Smooth muscle cell (in vitro differentiated cells): ENCODE measurements around the gene TMEM132E. TPM values are rescaled to one million over a fixed set of nuclear protein-coding genes. Genes with fewer than 3 reads are reported as not detected.

Source experiments
- DNase-seq: peaks from one replicate; lab custom pipeline; 2025; ENCODE audit not compliant: unreplicated experiment; lab: John Stamatoyannopoulos, UW
- H2AFZ ChIP-seq: fragments of 200-600 bp; sonication (generic); 2 replicates; pipeline ENCODE4 v1.6.0; 2016; ENCODE audit warnings: antibody characterized with exemption, low read depth, mild to moderate bottlenecking
- H3F3A ChIP-seq: fragments of 200-600 bp; sonication (generic); 2 replicates; pipeline ENCODE4 v1.6.0; 2017; ENCODE audit warnings: antibody characterized with exemption, low read depth
- H3K27ac ChIP-seq: fragments of 200-600 bp; sonication (generic); 2 replicates; pipeline ENCODE4 v1.5.1; 2016; ENCODE audit warnings: low read depth, mild to moderate bottlenecking
- H3K27me3 ChIP-seq: fragments of 200-600 bp; sonication (generic); 2 replicates; pipeline ENCODE4 v1.6.1; 2016; ENCODE audit warnings: low read depth, mild to moderate bottlenecking
- H3K36me3 ChIP-seq: fragments of 200-600 bp; sonication (generic); 2 replicates; pipeline ENCODE4 v1.5.1; 2016; ENCODE audit warnings: low read depth
- H3K4me1 ChIP-seq: fragments of 200-600 bp; sonication (generic); 2 replicates; pipeline ENCODE4 v1.5.1; 2016; ENCODE audit warnings: low read depth
- H3K4me2 ChIP-seq: fragments of 200-600 bp; sonication (generic); 2 replicates; pipeline ENCODE4 v1.6.0; 2016; ENCODE audit warnings: mild to moderate bottlenecking
- H3K4me3 ChIP-seq: fragments of 200-600 bp; sonication (generic); 2 replicates; pipeline ENCODE4 v1.5.1; 2016; ENCODE audit warnings: mild to moderate bottlenecking
- H3K79me2 ChIP-seq: fragments of 200-600 bp; sonication (generic); 2 replicates; pipeline ENCODE4 v1.6.0; 2016; ENCODE audit warnings: low read depth, mild to moderate bottlenecking
- H3K9ac ChIP-seq: fragments of 200-600 bp; sonication (generic); 2 replicates; pipeline ENCODE4 v1.6.0; 2016; ENCODE audit warnings: low read depth
- H3K9me3 ChIP-seq: fragments of 200-600 bp; sonication (generic); replicated peaks from 2 replicates; pipeline ENCODE4 v1.5.1; 2016; ENCODE audit warnings: low read depth
- H4K20me1 ChIP-seq: fragments of 200-600 bp; sonication (generic); 2 replicates; pipeline ENCODE4 v1.6.0; 2016; ENCODE audit warnings: low read depth
- WGBS: methylation state at CpG from one replicate; pipeline ENCODE4 v1.1.7; 2016; ENCODE audit warnings: low lambda C conversion rate; 5-methylcytosine and 5-hydroxymethylcytosine counted together
- polyA plus RNA-seq: library from polyadenylated mRNA; unstranded; fragments of >200 nt; fragmentation: Nextera tagmentation; extraction: Ambion mirVana; gene quantifications from 2 replicates; pipeline ENCODE4 v1.2.1, GENCODE V29; 2016
- total RNA-seq: library from RNA; depleted of rRNA; stranded (reverse); fragments of >200 nt; gene quantifications from 2 replicates; pipeline ENCODE4 v1.2.3, GENCODE V29; 2014
- TF ChIP-seq, protein P1 (sequence below): fragments of 200-600 bp; sonication (generic); IDR thresholded peaks from 2 replicates; pipeline ENCODE4 v1.5.1; 2017; ENCODE audit warnings: borderline replicate concordance, mild to moderate bottlenecking, antibody characterized with exemption; ENCODE audit not compliant: insufficient read depth, poor library complexity, severe bottlenecking

Gene TMEM132E
- total and polyA plus RNA-seq, 2 experiments from 2014 or later = 0.13 to 0.17 TPM

DNA sequence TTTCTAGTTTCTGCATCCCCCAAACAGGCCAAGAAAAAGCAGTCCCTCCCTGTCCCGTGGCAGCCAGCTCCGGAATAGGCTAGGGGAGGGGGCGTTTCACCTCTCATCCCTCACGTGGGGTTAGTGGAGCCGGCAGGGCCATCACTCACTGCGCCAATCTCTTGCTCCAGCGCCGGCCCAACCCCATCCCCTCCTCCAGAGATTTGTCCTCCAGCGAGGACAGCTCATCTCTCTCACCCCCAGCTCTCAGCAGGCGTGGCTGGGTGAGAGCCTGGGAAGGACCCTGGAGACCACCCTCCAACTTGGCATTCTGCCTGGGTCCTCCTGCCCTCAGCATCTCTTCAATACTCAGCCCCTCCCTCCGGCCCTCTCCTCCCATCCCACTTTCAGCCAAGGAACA, 74.1 kb downstream of the TMEM132E start:
- Histone ChIP-seq H3K79me2 (no peaks in the 10 kb centered on the region), H3K27ac (no peak overlapping the region), H3K36me3 (no peaks in the 10 kb centered on the region), H2AFZ (no peak overlapping the region), H3K4me1 (no peaks in the 10 kb centered on the region), H3K9ac (no peak overlapping the region), H3K4me2 (no peak overlapping the region), H3F3A (no peaks in the 10 kb centered on the region), H4K20me1 (no peaks in the 10 kb centered on the region), H3K27me3 (peaks cover 6% of the 10 kb centered on the region), H3K4me3 (no peak overlapping the region), H3K9me3 (no peaks in the 10 kb centered on the region)
- TF ChIP-seq, protein P1, sequence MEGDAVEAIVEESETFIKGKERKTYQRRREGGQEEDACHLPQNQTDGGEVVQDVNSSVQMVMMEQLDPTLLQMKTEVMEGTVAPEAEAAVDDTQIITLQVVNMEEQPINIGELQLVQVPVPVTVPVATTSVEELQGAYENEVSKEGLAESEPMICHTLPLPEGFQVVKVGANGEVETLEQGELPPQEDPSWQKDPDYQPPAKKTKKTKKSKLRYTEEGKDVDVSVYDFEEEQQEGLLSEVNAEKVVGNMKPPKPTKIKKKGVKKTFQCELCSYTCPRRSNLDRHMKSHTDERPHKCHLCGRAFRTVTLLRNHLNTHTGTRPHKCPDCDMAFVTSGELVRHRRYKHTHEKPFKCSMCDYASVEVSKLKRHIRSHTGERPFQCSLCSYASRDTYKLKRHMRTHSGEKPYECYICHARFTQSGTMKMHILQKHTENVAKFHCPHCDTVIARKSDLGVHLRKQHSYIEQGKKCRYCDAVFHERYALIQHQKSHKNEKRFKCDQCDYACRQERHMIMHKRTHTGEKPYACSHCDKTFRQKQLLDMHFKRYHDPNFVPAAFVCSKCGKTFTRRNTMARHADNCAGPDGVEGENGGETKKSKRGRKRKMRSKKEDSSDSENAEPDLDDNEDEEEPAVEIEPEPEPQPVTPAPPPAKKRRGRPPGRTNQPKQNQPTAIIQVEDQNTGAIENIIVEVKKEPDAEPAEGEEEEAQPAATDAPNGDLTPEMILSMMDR = no peak
- WGBS = 75% methylated on average over 11 of the region's 11 CpGs
- DNase-seq = no peak

DNA sequence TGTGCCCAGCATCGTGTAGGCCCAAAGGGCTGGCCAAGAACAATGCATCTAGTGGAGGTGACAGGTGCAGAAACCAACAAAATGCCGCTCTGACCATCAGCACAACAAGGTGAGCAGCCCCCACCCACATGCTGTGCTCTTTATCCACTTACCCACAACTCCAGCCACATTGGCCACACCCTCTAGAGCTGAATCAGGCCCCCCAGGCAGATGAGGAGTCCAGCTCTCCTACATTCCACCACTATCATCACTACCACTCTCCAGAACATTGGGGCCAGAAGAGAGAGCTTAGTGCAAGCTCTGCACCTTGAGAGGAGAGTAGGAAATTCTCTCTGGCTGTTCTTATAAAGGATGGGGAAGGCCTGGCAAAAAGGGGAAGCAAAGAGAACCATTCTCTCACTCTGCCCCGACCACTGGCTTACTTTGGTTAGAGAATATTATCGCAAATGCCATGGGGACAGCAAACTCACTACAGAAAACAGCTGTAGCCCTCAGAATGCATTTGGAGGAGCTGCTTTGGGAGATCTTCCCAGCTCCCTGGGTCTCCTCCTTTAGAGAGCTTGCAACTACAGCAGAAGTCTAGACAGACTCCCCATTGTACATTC, 75.0 kb downstream of the TMEM132E start:
- H3K4me2 ChIP-seq = no peak overlapping the region
- DNase-seq = no peak
- H3F3A ChIP-seq = no peaks in the 10 kb centered on the region
- no peak overlapping the region for H3K27ac ChIP-seq
- H3K79me2 ChIP-seq = no peaks in the 10 kb centered on the region
- H3K27me3 ChIP-seq = peaks cover 6% of the 10 kb centered on the region
- no peak overlapping the region for H3K9ac ChIP-seq
- H3K4me3 ChIP-seq = no peak overlapping the region
- H3K4me1 ChIP-seq = no peaks in the 10 kb centered on the region
- WGBS = 89% methylated on average over 4 of the region's 4 CpGs
- H3K36me3 ChIP-seq = no peaks in the 10 kb centered on the region
- TF ChIP-seq, protein P1 = no peak
- H4K20me1 ChIP-seq = no peaks in the 10 kb centered on the region
- H3K9me3 ChIP-seq = no peaks in the 10 kb centered on the region
- H2AFZ ChIP-seq = no peak overlapping the region

- 39% methylated on average over 3 of the region's 3 CpGs for WGBS
- H3K27ac ChIP-seq = no peak overlapping the region
- H3K9ac ChIP-seq = no peak overlapping the region
- TF ChIP-seq, protein P1 = no peak
- H4K20me1 ChIP-seq = no peaks in the 10 kb centered on the region
- no peaks in the 10 kb centered on the region for H3K4me1 ChIP-seq
- no peaks in the 10 kb centered on the region for H3F3A ChIP-seq
- no peak for DNase-seq
- peaks cover 6% of the 10 kb centered on the region for H3K27me3 ChIP-seq
- no peak overlapping the region for H3K4me3 ChIP-seq
- H3K9me3 ChIP-seq = no peaks in the 10 kb centered on the region
- no peak overlapping the region for H2AFZ ChIP-seq
- no peaks in the 10 kb centered on the region for H3K79me2 ChIP-seq
- no peaks in the 10 kb centered on the region for H3K36me3 ChIP-seq
- no peak overlapping the region for H3K4me2 ChIP-seq
Measured at GRCh38 chr17:34654881-34655276, 75.5 kb downstream of the TMEM132E start.

DNA sequence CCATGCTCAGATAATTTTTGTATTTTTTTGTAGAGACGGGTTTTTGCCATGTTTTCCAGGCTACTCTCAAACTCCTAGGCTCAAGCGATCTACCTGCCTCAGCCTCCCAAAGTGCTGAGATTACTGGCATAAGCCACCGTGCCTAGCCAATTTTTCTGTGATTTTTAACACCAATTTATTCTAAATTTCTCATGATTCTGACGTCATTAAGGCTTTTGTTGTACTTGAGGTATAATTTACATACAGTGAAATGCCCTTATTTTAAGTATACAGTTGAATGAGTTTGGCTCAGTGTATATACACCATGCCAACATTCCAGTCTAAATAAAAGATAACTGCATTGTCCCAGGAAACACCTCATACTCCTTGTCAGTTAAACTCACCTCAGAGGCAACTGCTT, 77.4 kb downstream of the TMEM132E start:
- no peak overlapping the region for H3K27ac ChIP-seq
- peaks cover 6% of the 10 kb centered on the region for H3K27me3 ChIP-seq
- TF ChIP-seq, protein P1 = no peak
- no peaks in the 10 kb centered on the region for H3K9me3 ChIP-seq
- no peak overlapping the region for H3K4me3 ChIP-seq
- no peak for DNase-seq
- WGBS = 83% methylated on average over 4 of the region's 4 CpGs
- no peak overlapping the region for H3K4me2 ChIP-seq
- no peaks in the 10 kb centered on the region for H3K36me3 ChIP-seq
- H3F3A ChIP-seq = no peaks in the 10 kb centered on the region
- H2AFZ ChIP-seq = no peak overlapping the region
- no peaks in the 10 kb centered on the region for H3K4me1 ChIP-seq
- H3K9ac ChIP-seq = no peak overlapping the region
- H3K79me2 ChIP-seq = no peaks in the 10 kb centered on the region
- no peaks in the 10 kb centered on the region for H4K20me1 ChIP-seq
